Fibroblast of lung (primary cell): ENCODE data around the gene ZBTB8A.

ENCODE experiments used
- CTCF ChIP-seq, 2 donors: IDR thresholded peaks in 1 of 2; conservative IDR thresholded peaks in 1 of 2; 1 replicate in 1 of 2; 2 replicates in 1 of 2; pipeline ENCODE4 v1.5.1; 2011 to 2012; ENCODE audit warnings: low read length in 2 of 2, control low read depth in 1 of 2, inconsistent platforms in 1 of 2, low read depth in 1 of 2, mild to moderate bottlenecking in 1 of 2
- EZH2 ChIP-seq: IDR thresholded peaks from 2 replicates; pipeline ENCODE4 v1.5.1; 2012; ENCODE audit warnings: low read length, control low read depth, mild to moderate bottlenecking; ENCODE audit errors: missing control alignments

GRCh38 chr1:32580348-32581017, 41.3 kb downstream of the ZBTB8A start:
- TF ChIP-seq CTCF (conservative IDR thresholded peaks at IDR 0.05 in 1 of 2, IDR thresholded peaks at IDR 0.05 in 1 of 2; ENCODE audit: low read depth in 1 of 2, low read length in 2 of 2) (no peak), EZH2 (no peak)
